Measurements from ENCODE around the gene VPS9D1.
"Not testable (repeated sequence)": the region's sequence is repeated elsewhere in the genome, so short reads cannot be mapped to it uniquely, and the experiment has no call there.

VPS9D1 gene

DNA sequence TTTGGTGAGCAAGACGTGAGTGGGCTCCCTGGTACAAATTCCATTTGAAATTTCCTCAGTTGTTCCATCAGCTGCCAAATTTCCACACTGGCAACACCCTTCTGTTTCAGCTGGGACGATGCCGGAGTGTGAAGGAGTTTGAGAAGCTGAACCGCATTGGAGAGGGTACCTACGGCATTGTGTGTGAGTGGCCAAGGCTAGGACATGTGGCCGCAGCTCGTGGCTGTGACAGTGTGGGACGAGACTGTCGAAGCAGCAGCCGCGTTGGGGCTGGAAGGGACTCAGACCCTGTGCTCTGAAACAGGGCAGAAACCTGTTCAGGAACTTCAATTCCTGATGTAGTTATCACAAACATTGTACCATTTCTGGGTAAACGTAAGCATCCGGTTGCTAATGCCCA lies 31.6 kb downstream of the VPS9D1 start:
- DNase-seq (ENCODE audit: insufficient read length, low spot score) (no peak), FAIRE-seq (no peak)
- no peak for TF ChIP-seq POLR2A (IDR thresholded peaks at IDR 0.05; ENCODE audit: low read depth, low read length)

DNA sequence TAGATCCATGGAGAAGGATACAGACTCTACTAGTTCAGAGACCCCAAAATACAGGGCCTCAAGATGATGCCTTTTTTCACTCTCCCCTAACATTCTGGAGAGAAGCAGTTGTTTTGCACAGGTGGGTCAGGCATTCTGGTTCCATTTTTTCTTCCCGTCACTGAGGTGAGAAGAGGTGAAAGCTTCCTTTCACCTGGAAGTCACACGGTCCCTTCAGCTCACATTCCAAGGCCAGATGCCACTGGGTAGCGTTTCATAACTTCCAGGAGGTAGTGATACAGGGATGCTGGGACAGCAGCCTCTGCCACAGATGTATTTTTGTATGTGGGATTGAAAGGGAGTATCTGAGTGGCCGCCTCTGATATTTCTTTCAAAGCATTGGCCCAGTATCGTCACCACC lies 32.3 kb downstream of the VPS9D1 start:
- DNase-seq (ENCODE audit: insufficient read length, low spot score) (no peak), FAIRE-seq (no peak)
- no peak for TF ChIP-seq POLR2A (IDR thresholded peaks at IDR 0.05; ENCODE audit: low read depth, low read length)

DNA sequence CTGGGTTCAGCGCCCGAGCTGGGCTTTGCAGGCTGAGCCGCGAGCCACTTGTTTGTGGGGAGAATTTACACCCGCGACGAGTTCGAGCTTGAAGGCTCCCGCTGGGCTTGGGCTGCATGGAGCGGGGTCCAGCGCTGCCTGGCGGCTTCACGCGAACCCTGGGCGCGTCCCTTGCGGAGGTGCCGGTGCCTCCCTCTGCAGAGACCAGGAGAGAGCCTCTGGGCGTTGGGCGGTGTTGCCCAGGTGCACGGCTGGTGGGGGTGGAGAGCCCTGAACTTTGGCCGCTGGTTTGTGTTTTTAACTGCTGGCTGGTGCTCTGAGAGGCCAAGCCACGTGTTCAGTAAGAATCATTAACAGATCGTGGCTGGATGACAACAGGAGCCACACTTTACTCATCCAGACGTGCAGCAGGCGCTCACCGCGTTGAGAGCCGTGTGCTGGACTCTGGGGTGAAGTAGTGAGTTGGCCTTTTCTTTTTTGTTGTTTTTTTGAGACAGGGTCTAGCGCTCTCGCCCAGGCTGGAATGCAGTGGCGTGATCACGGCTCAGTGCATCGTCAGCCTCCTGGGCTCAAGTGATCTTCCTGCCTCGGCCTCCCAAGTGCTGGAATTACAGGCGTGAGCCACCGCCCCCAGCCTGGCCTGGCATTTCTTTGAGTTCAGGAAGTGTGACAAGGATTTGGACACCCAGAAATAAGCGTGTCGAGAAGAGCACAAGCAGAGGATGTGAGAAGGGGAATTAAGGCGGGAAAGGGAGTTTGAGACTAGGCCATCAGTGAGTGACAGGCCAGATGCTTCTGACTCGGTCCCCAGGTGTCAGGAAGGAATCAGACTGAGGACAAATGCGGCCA lies 33.4 kb downstream of the VPS9D1 start:
- DNase-seq (ENCODE audit: insufficient read length, low spot score) (no peak), FAIRE-seq (no peak)
- TF ChIP-seq POLR2A (IDR thresholded peaks at IDR 0.05; ENCODE audit: low read depth, low read length): no peak

DNA sequence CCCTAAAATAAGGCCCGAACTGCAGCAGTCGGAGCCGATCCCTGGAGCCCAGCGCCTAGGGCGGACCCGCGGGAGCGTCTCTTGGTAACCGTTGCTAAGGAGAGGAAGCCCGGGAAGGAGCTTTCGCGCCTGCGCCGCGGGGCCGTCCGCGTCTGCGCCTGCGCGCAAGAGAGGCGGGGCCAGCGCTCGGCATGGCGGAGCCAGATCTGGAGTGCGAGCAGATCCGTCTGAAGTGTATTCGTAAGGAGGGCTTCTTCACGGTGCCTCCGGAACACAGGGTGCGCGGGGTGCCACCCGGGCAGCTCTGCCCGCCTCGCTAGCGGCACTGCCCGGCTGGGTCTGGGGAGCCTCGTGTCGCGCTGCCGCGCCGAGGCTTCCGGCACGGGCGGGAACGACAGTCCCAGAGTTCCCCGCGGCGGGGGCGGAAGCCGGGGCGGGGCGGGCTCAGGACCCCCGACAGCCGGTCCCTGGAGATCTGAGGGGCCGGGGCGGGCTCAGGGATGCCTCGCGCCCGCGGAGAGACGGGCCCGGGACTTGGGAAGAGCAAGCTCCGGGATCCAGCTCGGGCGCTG lies 34.1 kb downstream of the VPS9D1 start, which contains the start of gene CDK10:
Gene CDK10 (plus strand): TSS at position 170 of the 572 bp plus-strand sequence. CDS start 22 bp downstream, at position 192.
- DNase-seq (ENCODE audit: insufficient read length, low spot score) (peak; percentile 96), FAIRE-seq (no peak)
- peak; percentile 84 for TF ChIP-seq POLR2A (IDR thresholded peaks at IDR 0.05; ENCODE audit: low read depth, low read length)

DNA sequence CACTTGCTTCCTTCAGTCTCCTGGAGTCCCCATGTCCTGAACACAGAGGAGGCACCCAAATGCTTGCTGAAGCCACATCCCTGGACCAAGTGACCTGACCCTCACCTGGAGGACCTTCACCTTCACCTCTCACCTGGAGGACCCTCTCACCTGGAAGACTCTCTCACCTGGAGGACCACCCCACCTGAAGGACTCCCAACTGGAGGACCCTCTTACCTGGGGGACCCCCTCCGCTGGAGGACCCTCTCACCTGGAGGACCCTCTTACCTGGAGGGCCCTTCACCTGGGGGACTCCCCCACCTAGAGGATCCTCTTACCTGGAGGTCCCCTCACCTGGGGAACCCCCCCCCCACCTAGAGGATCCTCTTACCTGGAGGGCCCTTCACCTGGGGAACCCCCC lies 34.8 kb downstream of the VPS9D1 start:
- no peak for TF ChIP-seq POLR2A (IDR thresholded peaks at IDR 0.05; ENCODE audit: low read depth, low read length)
- FAIRE-seq: no peak
- no peak for DNase-seq (ENCODE audit: insufficient read length, low spot score)

DNA sequence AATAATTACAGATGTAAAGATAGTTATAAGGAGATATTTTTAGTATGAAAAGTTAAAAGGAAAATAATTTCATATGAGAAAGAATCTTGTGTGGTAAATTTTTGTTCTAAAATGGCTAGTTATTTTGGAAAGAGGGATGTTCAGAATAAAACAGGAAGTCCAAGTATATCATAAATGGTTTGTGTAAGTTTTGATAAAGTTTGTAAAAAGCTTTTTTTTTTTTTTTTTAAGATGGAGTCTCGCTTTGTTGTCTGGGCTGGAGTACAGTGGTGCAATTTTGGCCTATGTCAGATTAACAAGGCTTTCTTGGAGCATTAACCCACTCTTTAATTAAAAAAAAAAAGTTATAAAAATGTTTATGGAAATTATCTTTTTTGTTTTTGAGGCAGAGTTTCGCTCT lies 42.4 kb downstream of the VPS9D1 start:
- no peak for DNase-seq (ENCODE audit: insufficient read length, low spot score)
- no peak for TF ChIP-seq POLR2A (IDR thresholded peaks at IDR 0.05; ENCODE audit: low read depth, low read length)
- no peak for FAIRE-seq

DNA sequence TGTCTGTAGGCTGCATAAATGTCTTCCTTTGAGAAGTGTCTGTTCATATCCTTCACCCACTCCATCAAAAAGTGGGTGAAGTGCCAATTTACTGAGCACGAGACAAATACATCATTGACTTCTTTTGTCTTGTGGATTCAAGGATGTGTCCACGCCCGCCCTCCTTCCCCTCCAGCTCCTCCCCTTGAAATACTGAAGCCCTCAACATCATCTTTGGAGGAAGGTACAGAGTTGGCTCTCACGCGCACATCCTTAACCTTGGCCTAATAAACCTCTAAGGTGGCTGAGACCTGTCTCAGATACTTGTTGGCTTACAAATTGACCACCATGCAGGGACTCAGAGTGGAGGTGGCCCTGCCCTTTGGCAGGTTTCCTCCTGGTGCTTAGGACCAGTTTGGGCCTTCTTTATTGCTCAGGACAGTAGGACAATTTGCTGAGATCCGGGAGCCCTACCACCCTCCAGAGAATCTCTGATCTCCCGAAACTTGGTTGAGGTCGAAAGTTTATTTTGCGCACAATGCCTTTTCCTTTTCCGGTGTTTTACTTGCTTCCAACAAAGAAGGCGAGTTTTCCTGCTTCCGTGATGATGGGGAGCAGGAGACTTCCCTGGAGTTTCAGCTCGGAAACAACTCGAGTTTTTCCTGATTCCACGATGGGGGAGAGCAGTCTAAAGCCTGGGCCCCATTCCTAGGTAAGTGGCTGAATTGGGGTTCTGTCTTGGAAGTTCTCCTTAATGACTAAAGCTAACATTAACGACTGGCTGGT lies 48.3 kb downstream of the VPS9D1 start:
- TF ChIP-seq POLR2A (IDR thresholded peaks at IDR 0.05; ENCODE audit: low read depth, low read length): no peak
- no peak for FAIRE-seq
- no peak for DNase-seq (ENCODE audit: insufficient read length, low spot score)

DNA sequence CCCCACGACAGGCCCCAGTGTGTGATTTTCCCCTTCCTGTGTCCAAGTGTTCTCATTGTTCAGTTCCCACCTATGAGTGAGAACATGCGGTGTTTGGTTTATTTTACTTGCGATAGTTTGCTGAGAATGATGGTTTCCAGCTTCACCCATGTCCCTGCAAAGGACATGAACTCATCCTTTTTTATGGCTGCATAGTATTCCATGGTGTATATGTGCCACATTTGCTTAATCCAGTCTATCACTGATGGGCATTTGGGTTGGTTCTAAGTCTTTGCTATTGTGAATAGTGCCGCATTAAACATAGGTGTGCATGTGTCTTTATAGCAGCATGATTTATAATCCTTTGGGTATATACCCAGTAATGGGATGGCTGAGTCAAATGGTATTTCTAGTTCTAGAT lies 49.1 kb downstream of the VPS9D1 start:
- not testable (repeated sequence) for FAIRE-seq

DNA sequence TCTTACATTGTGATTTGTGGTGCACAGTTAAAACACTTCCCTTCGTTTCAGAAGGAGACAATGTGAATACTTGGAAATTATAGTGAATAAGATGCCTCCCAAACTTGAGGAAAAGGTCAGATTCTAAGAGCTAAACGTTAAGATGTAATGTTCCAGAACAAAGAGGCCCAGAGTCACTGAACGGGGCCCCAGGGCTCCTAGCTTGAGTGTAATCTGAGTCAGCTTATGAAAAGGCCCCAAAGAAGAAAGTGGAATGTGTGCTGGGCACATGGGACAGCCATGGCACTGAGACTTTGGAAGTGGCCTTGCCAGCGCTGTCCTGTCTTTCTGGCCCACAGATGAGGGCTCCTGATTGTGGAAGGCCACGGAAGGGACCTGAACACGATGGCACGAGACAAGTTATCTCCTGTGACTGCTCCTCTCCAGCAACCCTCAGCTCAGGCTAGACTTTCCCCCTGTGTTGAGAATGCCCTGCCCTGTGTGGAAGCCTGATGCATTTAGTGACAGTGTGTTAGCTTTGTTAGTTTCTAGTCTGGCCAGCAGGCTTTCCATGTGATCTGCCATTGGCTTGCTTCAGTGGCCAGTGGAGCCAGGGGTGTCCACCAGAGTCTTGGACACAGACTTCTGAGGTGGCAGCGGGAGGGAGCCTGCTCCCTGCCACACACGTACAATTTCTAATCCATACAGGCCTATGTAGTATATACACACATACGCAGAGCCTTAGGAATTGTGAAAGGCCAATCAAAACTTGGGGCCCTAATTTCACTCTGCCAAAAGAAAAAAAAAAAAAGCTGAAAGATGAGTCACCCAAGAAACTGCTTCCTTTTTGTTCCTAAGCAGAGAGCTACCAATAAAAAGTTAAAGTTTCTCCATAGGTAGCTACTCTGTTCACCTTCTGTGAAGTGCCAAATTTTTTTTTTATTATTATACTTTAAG lies 49.9 kb downstream of the VPS9D1 start:
- no peak for FAIRE-seq
- TF ChIP-seq POLR2A (IDR thresholded peaks at IDR 0.05; ENCODE audit: low read depth, low read length): no peak

More for the DNA sequence above, 49.1 kb downstream of the VPS9D1 start:
- DNase-seq (ENCODE audit: insufficient read length, low spot score): not testable (repeated sequence)

DNA sequence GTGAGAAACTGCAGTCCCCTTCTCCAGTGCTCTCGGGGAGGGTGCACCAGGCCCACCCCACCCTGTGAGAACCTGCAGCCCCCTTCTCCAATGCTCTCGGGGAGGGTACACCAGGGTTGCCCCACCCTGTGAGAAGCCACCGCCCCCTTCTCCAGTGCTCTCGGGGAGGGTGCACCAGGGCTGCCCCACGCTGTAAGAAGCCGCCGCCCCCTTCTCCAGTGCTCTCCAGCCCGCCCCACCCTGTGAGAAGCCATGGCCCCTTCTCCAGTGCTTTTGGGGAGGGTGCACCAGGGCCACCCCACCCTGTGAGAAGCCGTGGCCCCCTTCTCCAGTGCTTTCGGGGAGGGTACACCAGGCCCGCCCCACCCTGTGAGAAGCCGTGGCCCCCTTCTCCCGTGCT lies 50.9 kb downstream of the VPS9D1 start:
- FAIRE-seq: no peak
- DNase-seq (ENCODE audit: insufficient read length, low spot score): no peak
- TF ChIP-seq POLR2A (IDR thresholded peaks at IDR 0.05; ENCODE audit: low read depth, low read length): no peak

More for the DNA sequence above, 49.9 kb downstream of the VPS9D1 start:
- no peak for DNase-seq (ENCODE audit: insufficient read length, low spot score)

DNA sequence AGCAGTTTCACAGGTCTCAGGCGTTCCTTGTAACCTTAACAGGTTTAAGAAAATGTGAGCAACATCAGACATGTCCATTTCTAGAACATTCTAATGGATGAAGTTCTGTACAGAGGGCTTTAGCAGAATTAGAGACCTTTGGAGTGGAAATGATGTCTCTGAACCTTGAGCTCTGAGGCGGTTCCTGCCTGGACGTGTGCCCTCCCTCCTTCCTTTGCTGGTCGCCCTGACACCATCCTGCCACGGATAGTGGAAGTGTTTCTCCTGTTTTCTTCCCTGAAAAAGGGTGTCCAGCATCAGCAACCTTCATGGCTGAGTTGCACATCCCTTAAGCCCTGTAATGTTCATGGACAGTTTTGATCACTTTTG lies 51.9 kb downstream of the VPS9D1 start:
- FAIRE-seq (no peak), DNase-seq (ENCODE audit: insufficient read length, low spot score) (no peak)
- no peak for TF ChIP-seq POLR2A (IDR thresholded peaks at IDR 0.05; ENCODE audit: low read depth, low read length)

DNA sequence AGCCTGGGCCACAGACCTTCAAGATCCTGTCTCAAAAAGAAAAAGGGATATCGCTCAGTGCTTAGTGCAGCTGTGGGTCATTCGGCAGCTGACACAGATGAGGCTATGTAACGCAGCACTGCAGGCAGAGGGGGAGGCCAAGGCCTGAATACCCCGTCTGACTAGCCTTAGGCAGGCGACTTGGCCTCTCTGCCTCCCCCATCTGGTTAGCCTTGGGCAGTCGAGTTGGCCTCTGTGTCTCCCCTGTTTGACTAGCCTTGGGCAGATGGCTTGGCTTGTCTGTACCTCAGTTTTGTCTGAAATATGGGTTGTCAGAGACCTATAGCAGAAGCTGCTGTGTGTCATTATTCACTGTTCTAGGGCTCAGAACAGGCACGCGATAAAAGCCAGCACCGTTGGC lies 53.1 kb downstream of the VPS9D1 start:
- DNase-seq (ENCODE audit: insufficient read length, low spot score) (no peak), FAIRE-seq (no peak)
- no peak for TF ChIP-seq POLR2A (IDR thresholded peaks at IDR 0.05; ENCODE audit: low read depth, low read length)

DNA sequence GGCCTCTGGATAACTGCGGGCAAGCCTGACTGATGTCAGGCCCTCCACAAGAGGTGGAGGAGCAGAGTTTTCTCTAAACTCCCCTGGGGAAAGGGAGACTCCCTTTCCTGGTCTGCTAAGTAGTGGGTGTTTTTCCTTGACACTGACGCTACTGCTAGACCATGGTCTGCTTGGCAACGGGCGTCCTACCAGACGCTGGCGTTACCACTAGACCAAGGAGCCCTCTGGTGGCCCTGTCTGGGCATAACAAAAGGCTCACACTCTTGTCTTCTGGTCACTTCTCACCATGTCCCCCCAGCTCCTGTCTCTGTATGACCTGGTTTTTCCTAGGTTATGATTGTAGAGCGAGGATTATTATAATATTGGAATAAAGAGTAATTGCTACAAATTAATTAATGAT lies 53.7 kb downstream of the VPS9D1 start:
- not testable (repeated sequence) for FAIRE-seq; DNase-seq (ENCODE audit: insufficient read length, low spot score)

DNA sequence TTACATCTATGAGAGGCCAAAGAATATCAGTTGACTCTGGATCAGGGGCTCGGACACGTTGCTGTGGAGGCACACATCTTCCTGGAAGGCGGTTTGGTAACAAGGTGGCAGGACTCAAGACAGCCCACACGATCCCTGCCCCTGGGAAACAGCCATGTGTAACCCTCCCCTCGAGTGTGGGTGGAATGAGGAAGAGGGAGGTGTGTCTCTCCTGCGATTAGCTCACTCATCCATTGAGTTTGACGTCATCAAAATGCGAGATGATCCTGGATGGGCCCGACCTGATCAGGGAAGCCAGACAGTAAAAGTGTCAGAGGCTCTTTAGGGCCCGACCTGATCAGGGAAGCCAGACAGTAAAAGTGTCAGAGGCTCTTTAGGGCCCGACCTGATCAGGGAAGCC lies 56.5 kb downstream of the VPS9D1 start:
- DNase-seq (ENCODE audit: insufficient read length, low spot score); FAIRE-seq: not testable (repeated sequence)

All from H54 (cell line).